ENCODE data around the gene PODXL2. TPM values are rescaled to one million over a fixed set of nuclear protein-coding genes. Genes with fewer than 3 reads are reported as not detected.
"Not testable (repeated sequence)": the region's sequence is repeated elsewhere in the genome, so short reads cannot be mapped to it uniquely, and the experiment has no call there.

The PODXL2 gene
- total RNA-seq, 1 experiment from 2014 or later = 55.3 TPM

- peak; percentile 35 for DNase-seq (ENCODE audit: low read depth)
Observed at GRCh38 chr3:127688416-127689265, 59.7 kb downstream of the PODXL2 start.

DNA sequence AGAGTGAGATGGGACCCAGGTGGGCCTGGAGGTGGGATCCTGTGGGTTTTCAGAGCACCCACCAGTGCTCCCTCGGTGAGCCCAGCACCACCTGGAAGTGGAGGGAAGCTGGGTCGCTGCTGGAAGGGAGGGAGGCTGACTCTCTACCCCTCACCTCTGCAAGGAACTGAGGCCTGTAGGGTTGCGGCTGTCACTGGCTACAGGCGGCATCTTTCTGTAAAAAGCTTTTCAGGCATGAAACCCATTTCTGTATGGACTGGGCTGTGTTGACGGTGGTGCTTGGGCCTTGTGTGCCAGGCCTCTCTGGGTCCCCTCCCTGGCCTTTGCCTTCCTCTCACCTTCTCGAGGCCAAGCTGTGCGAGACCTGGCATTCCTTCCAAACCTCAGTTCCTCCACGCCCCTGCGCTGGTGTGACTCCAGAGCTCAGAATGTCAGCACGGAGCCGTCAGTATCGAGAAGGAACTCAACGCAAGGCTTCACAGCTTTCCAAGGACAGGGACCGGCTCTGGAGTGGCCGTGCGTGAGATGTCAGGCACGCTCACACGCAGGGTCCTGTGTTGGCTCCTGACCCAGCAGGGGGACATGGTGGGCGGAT is 60.4 kb downstream of the PODXL2 start:
- no peak for DNase-seq (ENCODE audit: low read depth)

GRCh38 chr3:127690106-127690505 is 61.1 kb downstream of the PODXL2 start:
- no peak for DNase-seq (ENCODE audit: low read depth)

GRCh38 chr3:127690823-127691452 is 62.0 kb downstream of the PODXL2 start:
- DNase-seq (ENCODE audit: low read depth) = peak; percentile 58

DNA sequence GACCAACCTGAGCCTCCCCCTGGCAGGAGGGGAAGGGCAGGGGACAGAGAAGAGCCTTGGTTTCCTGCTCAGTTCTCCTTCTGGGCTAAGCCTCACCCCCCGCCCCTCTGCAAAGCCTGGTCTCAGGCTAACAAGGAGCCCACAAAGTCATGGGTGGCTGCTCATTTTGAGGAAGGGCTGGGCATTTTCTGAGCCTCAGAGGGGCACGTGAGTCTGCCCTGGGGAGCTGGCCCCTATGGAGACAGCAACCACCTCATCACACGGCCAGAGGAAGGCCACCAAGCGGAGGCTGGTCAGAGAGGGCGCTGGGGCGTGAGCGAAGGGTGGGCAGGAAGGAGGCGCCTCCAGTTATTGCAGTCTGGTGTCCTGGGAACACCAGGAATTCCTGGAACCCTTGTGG is 62.5 kb downstream of the PODXL2 start:
- DNase-seq (ENCODE audit: low read depth) = no peak

DNA sequence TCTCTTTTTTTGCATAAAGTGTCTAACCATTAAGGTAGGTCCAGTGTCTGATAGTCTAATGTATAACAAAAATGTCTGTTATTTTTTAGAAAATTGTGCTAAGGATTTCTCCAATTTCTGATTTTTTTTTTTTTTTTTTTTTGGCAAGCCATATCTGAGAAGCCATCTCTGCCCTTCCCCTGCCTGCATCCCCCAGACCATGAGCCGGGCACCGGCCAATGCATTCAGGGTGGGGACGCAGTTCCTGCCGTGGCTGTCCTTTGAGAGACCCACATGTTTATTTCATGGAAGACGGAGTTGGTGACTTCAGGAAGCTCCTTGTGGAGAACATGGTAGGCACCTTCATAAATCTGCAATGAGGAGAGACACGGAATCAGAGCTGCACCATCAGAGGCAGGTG is 63.0 kb downstream of the PODXL2 start:
- no peak for DNase-seq (ENCODE audit: low read depth)

DNA sequence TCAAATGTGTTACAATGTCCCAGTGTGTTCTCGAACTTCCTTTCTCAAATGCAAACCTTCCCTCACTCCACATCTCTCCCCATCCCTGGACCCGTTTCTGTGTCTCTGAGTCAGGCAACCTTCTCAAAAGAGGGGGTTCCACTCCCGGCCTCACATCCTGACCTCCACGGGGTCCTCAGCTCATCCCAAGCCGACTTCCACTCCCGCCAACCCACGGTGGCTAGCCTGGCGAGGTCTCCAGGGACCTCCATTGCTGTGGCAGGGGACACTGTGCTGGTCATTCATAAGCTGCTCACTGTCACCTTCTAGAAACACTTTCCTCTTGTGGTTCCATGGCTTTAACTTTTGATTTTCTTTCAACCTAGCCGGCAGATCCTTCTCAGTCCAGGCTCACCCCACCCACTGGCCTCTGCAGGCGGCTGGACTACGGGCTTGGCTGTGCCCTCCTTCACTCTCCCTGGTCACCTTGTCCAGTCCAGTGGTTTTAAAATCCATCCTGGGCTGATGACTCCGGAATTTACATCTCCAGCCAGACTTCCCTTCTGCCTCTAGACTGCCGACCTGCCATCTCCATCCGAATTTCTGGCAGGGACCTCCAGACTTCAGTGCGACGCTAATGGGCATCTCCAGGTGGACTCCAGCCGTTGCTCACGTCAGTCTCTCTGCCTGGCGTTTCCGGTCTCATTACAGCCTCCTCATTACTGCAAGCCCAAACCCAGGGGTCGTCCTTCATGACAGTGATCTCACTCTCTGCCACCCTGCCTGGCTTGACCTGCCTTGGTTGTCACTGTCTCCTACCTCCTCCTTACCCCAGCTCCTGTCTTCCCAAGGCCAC is 63.7 kb downstream of the PODXL2 start:
- no peak for DNase-seq (ENCODE audit: low read depth)

GRCh38 chr3:127693336-127693843 is 64.4 kb downstream of the PODXL2 start:
- no peak for DNase-seq (ENCODE audit: low read depth)

DNA sequence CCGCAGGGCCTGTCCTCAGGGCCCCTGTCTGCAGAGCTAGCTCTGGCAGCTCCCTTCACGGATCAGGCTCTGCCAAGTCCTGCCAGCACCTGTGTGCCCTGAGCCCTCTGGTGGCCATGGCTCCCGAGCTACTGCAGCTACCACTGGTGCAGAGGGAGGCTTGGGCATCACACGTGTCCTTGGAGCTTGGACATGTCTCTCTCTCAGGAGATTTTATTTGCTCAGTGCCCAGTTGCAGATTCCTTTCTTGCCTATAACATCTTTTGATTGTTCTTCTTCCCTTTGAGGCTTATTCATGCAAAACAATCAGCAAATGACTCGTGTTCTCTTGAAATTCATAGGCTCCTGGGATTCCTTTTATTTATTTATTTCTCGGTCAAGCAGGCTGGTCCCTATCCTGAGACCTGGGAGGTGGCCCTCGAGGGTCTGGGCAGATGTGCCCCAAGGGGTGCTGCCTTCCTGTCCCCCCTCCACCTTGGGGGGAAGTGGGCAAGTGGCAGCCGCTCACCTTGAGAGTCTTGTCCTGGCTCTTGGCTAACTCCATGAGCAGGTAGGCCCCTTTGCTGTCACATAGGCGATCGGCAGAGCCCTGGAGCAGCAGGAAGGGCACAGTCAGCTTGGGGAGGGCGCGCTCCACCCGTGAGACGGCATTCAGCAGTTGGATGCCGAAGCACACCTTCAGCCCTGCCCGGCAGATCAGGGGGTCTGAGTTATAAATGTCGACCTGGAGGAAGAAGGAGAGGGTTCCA is 65.7 kb downstream of the PODXL2 start:
- DNase-seq (ENCODE audit: low read depth) = peak; percentile 59

DNA sequence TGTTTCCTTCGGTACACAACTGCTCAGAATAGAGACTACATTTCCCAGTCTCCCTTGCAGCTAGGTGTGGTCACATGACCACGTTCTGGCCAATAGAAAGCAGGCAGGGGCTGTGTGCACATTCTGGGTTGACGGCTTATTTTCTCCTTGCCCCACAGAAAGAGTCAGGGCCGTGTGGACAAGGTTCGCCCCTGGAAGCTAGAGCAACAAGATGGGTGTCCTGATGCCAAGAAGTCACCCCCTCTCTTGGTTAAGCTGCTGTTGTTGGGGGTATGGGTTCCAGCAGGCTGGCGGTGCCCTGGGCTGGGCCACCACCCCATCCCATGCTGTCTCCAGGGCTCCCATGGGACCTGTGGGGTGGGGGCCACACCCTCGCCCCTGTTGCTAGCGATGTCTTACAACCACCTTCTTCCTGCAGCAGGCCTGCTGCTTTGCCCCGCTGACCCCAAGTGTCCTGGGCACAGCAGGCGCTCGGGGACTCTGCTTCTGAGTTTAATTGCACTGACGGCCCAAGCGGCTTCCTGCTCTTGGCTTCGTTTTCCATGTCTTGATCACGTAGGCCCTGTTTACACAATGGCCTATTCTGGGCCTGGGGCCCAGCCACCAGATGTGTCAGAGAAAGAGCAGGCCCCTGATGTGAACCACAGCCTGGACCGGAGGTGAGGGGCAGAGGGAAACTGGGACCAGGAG is 68.7 kb downstream of the PODXL2 start:
- peak; percentile 86 for DNase-seq (ENCODE audit: low read depth)

- no peak for DNase-seq (ENCODE audit: low read depth)
Observed at GRCh38 chr3:127698286-127698685, 69.3 kb downstream of the PODXL2 start.

DNA sequence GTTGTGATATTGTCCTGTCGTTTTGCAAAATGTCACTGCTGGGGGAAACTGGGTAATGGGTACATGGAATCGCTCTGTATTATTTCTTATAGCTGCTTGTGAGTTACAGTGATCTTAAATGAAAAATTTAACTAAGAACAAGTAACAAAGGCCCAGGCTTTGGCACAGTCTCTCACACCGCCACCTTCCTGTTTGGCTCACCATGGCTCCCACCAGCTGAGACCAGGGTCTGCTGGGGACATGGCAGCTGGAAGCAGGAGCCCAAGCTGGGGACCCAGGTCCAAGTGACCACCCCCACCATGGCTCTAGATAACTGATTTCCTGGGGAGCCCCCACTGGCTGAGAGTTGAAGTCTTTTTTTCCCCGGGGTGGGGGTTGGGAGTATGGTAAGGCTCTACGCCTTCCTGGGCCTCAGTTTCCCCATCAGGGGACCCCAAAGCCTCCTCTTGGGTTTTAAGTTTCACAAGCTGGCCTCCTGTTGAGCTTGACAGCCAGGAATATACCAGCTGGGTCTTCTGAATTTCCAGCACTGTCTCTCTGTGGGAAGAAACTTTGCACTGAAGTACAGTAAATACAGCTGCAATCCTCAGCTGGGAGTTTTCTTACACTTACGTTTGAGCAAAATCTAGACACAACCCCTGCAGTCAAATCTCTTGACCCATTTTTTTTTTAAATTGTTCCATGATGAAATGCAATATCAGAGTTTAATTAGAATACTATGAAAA is 69.9 kb downstream of the PODXL2 start:
- DNase-seq (ENCODE audit: low read depth) = no peak

DNA sequence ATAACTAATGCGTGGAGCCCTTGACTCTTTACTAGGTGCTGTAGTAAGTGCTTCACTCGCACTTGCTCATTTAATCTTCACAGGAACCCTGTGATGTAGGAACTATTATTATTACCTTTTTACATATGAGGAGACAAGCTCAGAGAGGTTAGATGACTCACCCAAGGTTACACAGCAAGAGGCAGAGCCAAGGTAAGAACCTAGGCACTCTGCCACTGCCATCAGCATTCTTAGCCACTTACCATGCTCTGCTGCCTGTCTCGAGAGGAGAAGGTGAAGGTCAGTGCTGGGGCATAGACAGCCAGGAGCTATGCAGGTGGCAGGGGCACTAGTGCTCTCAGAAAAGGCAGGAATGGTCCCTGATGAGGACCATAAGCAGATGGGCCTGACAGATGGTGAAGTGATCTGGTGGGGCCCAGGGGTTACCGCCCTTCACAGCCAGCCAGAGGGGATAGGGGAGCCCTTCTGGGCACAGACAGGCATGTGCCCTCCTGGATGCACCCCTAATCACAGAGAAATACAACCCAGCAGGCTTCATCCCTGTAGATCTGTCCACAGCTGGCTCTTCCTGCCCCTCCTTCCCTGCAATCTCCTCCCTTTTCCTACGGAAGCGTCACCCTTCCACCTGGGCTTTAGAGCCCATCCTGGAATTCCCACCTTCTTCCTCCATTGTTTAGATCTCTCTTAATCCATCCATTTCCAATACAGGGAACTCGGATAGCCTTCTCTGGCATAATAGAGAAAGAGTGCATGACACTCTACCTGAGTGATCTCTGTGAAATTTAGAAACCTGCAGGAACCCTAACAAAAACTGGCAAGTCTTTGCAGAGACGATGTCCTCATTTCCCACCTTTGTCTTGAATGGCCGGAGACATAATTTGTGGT is 70.7 kb downstream of the PODXL2 start:
- DNase-seq (ENCODE audit: low read depth) = no peak

DNA sequence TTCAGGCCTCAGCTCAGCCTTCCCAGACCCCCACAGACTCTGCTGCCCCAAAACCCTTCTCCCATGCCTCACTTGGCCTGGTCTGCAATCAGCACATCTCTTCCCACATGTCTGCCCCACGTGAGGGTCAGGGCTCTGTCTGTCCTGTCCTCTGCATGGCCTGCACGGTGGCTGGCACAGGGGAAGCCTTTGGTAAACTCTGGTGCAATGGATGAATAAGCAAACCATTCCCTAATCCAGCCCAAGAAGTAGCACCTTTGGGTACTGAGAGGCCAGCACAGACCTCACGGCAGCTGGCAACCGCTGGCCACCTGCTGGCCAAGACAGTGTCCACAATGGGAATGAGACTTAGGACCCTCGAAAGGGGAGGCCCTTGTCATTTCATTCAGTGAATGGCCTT is 71.4 kb downstream of the PODXL2 start:
- DNase-seq (ENCODE audit: low read depth) = no peak

DNA sequence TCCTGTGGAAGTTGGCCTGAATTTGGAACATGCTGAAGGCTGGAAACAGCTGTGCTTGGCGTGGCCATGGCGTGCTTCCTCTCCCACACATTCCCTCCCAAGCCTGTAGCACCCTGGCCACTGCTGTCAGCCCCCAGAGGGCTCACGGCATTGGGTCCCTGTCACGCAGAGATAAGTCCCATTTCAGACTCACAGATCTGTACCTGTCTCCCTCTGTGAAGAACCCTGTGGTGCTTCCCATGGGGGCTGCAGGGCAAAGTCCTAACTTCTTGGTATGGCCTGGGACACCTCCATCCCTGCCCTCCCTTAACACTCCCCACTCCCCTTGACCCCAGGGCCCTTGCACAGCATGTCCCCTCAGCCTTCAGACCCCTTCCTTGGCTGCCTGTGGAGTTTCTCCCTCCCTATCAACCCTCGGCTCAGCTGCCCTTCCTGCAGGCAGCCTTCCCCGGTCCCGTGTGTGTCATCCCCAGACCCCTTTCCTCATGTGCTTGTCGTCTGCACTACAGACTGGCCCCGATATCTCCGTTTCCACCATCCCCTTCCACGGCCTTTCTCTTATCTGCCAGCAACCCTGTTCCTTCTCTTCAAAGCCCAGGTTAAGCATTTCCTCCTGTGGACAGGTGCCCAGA is 72.4 kb downstream of the PODXL2 start:
- no peak for DNase-seq (ENCODE audit: low read depth)

GRCh38 chr3:127702151-127702578 is 73.2 kb downstream of the PODXL2 start:
- no peak for DNase-seq (ENCODE audit: low read depth)

GRCh38 chr3:127704840-127705239 is 75.9 kb downstream of the PODXL2 start:
- DNase-seq (ENCODE audit: low read depth) = not testable (repeated sequence)

GRCh38 chr3:127706312-127706711 is 77.3 kb downstream of the PODXL2 start:
- DNase-seq (ENCODE audit: low read depth) = no peak
